Measurements from ENCODE around the gene TAAR8. TPM values are rescaled to one million over a fixed set of nuclear protein-coding genes. Genes with fewer than 3 reads are reported as not detected.

Gene TAAR8, protein sequence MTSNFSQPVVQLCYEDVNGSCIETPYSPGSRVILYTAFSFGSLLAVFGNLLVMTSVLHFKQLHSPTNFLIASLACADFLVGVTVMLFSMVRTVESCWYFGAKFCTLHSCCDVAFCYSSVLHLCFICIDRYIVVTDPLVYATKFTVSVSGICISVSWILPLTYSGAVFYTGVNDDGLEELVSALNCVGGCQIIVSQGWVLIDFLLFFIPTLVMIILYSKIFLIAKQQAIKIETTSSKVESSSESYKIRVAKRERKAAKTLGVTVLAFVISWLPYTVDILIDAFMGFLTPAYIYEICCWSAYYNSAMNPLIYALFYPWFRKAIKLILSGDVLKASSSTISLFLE
- polyA plus RNA-seq (not detected in 2 replicates), polyA minus RNA-seq (not detected in 2 replicates)

DNA sequence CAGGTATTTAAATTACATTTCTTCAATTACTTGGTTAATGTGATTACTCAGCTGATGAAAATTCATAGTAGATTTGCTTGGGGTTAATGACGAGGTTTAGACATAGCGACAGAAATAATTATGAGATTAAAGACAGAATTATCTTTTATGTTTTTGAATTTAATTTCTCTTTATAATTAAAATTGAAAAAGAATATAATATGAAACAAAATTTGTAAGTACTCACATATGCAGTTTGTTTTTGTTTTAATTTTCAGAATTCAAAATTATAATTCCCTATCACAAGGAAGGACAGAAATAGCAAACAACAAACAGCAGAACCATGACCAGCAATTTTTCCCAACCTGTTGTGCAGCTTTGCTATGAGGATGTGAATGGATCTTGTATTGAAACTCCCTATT is at the start of gene TAAR8:
Gene TAAR8, plus strand, starts transcription at position 301 of the 400 bp plus-strand sequence. Its CDS starts 21 bp downstream, at position 322.
- Histone ChIP-seq H3K36me3 (ENCODE audit: insufficient read depth, low read length) (no peaks in the 10 kb centered on the region), H3K4me3 (ENCODE audit: low read length) (no peak within 1 kb of the TSS), H3F3A (ENCODE audit: insufficient read depth, low read length, poor library complexity, severe bottlenecking) (no peaks in the 10 kb centered on the region), H3K9ac (ENCODE audit: low read length) (no peak within 1 kb of the TSS), H3K4me2 (ENCODE audit: low read length) (no peak within 1 kb of the TSS), H3K9me3 (ENCODE audit: low read length) (no peaks in the 10 kb centered on the region), H3K9me2 (ENCODE audit: insufficient read depth, low read length) (no peaks in the 10 kb centered on the region), H3K27ac (ENCODE audit: low read length) (no peak within 1 kb of the TSS), H3K27me3 (ENCODE audit: insufficient read depth, low read depth, low read length) (no peaks in the 10 kb centered on the region), H2AFZ (ENCODE audit: low read depth, low read length) (no peak within 1 kb of the TSS), H3K79me2 (replicated peaks; ENCODE audit: insufficient read depth, low read length) (no peaks in the 10 kb centered on the region), H4K20me1 (ENCODE audit: insufficient read depth) (no peaks in the 10 kb centered on the region)
- TF ChIP-seq POLR2AphosphoS5 (IDR thresholded peaks at IDR 0.05): no peak
- TF ChIP-seq TAF1 (IDR thresholded peaks at IDR 0.05; ENCODE audit: low read depth): no peak

DNA sequence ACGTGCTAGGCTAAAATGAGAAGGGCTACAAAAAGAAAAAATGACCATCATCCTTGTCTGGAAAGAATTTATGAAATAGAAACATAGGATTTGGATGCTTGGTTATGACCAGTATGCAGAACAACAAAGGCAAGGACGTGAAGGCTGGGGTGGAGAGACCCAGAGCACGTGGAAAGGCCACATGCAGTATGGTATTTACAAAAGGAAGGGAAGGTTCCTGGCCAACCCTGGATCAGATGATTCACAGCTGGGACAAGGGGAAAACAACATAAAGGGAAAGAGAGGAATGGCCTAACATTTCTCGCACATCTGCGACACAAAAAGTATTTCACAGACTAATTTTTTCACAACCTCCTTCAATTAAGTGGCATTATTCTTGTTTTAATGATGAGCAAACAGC is 47.7 kb upstream of the TAAR8 start:
- Histone ChIP-seq H3K4me2 (ENCODE audit: low read length) (no peak overlapping the region), H3K27ac (ENCODE audit: low read length) (no peak overlapping the region), H3K36me3 (ENCODE audit: insufficient read depth, low read length) (no peaks in the 10 kb centered on the region), H3K9ac (ENCODE audit: low read length) (no peak overlapping the region), H3K9me3 (ENCODE audit: low read length) (no peaks in the 10 kb centered on the region), H3K79me2 (replicated peaks; ENCODE audit: insufficient read depth, low read length) (peaks cover 42% of the 10 kb centered on the region), H3K9me2 (ENCODE audit: insufficient read depth, low read length) (no peaks in the 10 kb centered on the region), H4K20me1 (ENCODE audit: insufficient read depth) (no peaks in the 10 kb centered on the region), H2AFZ (ENCODE audit: low read depth, low read length) (no peak overlapping the region), H3K4me3 (ENCODE audit: low read length) (no peak overlapping the region), H3K27me3 (ENCODE audit: insufficient read depth, low read depth, low read length) (no peaks in the 10 kb centered on the region), H3F3A (ENCODE audit: insufficient read depth, low read length, poor library complexity, severe bottlenecking) (no peaks in the 10 kb centered on the region)
- no peak for TF ChIP-seq POLR2AphosphoS5 (IDR thresholded peaks at IDR 0.05)
- TF ChIP-seq EP300 (conservative IDR thresholded peaks at IDR 0.05; ENCODE audit: poor library complexity, severe bottlenecking): no peak

DNA sequence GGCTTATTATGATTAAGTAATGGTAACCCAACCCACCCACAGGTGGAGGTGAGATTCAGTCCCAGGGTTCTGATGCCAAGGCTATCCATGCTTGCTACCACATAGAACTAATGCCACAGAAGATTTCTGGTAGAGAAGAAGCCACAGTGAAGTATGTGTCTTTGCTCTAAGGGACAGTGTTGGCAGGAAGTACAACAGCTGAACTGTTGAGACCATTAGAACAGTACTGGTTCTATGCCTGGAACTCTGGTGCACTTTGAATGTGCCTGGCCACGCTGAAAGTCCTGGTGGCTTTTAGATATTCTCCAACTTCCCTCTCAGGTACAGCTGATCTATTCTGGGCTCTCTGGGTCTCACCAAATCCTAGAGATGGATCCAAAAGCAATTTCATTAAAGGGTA is 47.3 kb upstream of the TAAR8 start:
- Histone ChIP-seq H3K4me2 (ENCODE audit: low read length) (no peak overlapping the region), H2AFZ (ENCODE audit: low read depth, low read length) (no peak overlapping the region), H4K20me1 (ENCODE audit: insufficient read depth) (no peaks in the 10 kb centered on the region), H3K9me3 (ENCODE audit: low read length) (no peaks in the 10 kb centered on the region), H3K9me2 (ENCODE audit: insufficient read depth, low read length) (no peaks in the 10 kb centered on the region), H3K79me2 (replicated peaks; ENCODE audit: insufficient read depth, low read length) (peaks cover 46% of the 10 kb centered on the region), H3F3A (ENCODE audit: insufficient read depth, low read length, poor library complexity, severe bottlenecking) (no peaks in the 10 kb centered on the region), H3K27ac (ENCODE audit: low read length) (no peak overlapping the region), H3K4me3 (ENCODE audit: low read length) (no peak overlapping the region), H3K9ac (ENCODE audit: low read length) (no peak overlapping the region), H3K27me3 (ENCODE audit: insufficient read depth, low read depth, low read length) (no peaks in the 10 kb centered on the region), H3K36me3 (ENCODE audit: insufficient read depth, low read length) (no peaks in the 10 kb centered on the region)
- TF ChIP-seq SMC3 (conservative IDR thresholded peaks at IDR 0.05; ENCODE audit: poor library complexity) (no peak), MXI1 (conservative IDR thresholded peaks at IDR 0.05; ENCODE audit: poor library complexity, severe bottlenecking) (no peak), EZH2 (IDR thresholded peaks at IDR 0.05; ENCODE audit: borderline replicate concordance, insufficient read depth, low read length, poor library complexity, severe bottlenecking) (no peak), EP300 (conservative IDR thresholded peaks at IDR 0.05; ENCODE audit: poor library complexity, severe bottlenecking) (no peak), POLR2AphosphoS5 (IDR thresholded peaks at IDR 0.05) (no peak), RAD21 (conservative IDR thresholded peaks at IDR 0.05) (no peak), TAF1 (IDR thresholded peaks at IDR 0.05; ENCODE audit: low read depth) (no peak)
- TF ChIP-seq, protein P1, sequence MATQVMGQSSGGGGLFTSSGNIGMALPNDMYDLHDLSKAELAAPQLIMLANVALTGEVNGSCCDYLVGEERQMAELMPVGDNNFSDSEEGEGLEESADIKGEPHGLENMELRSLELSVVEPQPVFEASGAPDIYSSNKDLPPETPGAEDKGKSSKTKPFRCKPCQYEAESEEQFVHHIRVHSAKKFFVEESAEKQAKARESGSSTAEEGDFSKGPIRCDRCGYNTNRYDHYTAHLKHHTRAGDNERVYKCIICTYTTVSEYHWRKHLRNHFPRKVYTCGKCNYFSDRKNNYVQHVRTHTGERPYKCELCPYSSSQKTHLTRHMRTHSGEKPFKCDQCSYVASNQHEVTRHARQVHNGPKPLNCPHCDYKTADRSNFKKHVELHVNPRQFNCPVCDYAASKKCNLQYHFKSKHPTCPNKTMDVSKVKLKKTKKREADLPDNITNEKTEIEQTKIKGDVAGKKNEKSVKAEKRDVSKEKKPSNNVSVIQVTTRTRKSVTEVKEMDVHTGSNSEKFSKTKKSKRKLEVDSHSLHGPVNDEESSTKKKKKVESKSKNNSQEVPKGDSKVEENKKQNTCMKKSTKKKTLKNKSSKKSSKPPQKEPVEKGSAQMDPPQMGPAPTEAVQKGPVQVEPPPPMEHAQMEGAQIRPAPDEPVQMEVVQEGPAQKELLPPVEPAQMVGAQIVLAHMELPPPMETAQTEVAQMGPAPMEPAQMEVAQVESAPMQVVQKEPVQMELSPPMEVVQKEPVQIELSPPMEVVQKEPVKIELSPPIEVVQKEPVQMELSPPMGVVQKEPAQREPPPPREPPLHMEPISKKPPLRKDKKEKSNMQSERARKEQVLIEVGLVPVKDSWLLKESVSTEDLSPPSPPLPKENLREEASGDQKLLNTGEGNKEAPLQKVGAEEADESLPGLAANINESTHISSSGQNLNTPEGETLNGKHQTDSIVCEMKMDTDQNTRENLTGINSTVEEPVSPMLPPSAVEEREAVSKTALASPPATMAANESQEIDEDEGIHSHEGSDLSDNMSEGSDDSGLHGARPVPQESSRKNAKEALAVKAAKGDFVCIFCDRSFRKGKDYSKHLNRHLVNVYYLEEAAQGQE (IDR thresholded peaks at IDR 0.05; ENCODE audit: borderline replicate concordance): no peak
- TF ChIP-seq, protein P2, sequence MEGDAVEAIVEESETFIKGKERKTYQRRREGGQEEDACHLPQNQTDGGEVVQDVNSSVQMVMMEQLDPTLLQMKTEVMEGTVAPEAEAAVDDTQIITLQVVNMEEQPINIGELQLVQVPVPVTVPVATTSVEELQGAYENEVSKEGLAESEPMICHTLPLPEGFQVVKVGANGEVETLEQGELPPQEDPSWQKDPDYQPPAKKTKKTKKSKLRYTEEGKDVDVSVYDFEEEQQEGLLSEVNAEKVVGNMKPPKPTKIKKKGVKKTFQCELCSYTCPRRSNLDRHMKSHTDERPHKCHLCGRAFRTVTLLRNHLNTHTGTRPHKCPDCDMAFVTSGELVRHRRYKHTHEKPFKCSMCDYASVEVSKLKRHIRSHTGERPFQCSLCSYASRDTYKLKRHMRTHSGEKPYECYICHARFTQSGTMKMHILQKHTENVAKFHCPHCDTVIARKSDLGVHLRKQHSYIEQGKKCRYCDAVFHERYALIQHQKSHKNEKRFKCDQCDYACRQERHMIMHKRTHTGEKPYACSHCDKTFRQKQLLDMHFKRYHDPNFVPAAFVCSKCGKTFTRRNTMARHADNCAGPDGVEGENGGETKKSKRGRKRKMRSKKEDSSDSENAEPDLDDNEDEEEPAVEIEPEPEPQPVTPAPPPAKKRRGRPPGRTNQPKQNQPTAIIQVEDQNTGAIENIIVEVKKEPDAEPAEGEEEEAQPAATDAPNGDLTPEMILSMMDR (IDR thresholded peaks at IDR 0.05; ENCODE audit: poor library complexity, severe bottlenecking): no peak
